GM19395 (cell line): Measurements from ENCODE around the gene TFF2.

ENCODE experiments used
- ATAC-seq: cut with Tn5 transposase; IDR thresholded peaks from one replicate; pipeline ENCODE4 v1.9.1; 2021; ENCODE audit warnings: mild to moderate bottlenecking, moderate library complexity; ENCODE audit not compliant: unreplicated experiment

TFF2 gene

DNA sequence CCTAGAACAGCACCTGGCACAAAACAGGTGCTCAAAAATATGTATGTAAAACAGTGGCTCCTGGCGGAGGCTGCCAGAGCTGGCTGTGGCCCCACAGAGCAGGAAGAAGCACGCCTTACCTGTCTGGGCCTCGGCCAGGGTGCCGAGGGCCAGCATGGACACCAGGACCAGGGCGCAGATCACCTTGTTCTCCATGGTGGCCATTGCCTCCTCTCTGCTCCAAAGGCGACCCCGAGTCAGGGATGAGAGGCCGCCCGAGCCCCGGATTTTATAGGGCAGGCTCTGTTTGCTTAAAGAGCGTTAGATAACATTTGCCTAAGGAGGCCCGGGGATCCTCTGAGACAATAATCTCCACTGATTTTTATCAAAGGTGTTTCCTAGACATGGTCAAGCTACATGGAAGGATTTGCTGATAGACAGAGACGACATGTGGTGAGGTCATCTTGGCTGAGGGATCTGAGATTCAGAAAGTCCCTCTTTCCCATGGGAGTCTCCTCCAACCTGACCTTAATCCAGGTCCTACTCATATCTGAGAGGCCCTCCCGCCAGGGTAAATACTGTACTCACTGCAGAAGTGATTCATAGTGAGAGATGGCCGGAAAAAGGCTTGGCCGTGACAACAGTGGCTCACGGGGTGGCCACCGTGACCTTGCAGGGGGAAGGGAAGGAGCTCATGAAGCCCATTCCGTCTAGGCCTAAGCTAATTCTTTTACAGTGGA, 15.7 kb upstream of the TFF2 start, which contains the start of gene TFF1:
Gene TFF1 (minus strand): TSS at position 244 of the 719 bp plus-strand sequence. CDS start 40 bp downstream, at position 204.
- ATAC-seq: no peak

DNA sequence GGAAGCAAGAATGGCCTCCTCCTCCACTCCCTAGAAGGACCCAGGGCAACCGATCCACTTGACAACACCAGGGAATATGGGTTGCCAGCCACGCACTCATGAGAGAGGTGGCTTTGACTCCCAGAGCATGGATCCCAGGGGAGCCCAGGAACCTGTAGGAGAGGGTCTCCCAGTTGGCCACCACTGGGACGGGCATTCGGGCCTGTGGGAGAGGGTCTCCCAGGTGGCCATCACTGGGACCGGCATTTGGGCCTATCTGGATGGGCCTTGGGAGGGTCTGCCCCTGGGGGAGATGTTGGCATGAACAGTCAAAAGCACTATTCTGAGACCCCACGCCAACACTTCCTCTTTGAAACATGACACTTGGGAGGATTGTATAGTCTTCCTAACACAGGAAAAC, 15.0 kb upstream of the TFF2 start:
- ATAC-seq: no peak

DNA sequence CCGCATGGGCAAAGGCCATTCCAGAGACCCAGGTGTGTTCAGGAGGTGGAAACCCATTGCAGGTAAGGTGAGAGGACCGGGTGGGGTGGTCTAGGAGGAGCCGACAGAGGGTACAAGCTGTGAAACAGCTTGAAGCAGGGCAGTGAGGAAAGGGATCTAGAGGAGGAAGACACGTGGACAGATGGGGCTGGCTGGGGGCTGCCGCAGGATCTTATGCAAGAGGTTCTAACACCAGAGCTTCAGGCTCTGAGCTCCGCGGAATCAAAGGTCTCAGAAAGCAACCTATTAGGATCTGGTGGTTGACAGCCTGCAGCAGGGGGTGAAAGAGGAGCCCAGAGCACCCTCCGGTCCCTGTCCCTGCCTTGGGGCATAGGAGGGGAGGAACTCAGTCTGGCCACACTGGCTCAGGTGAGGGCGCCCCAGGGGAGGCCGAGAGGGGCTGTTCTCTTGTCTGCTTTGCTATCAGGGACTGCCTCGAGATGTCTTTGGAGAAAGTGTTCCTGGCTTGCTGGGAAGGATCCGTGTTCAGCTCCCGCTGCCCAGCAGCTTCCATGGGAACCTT, 13.6 kb upstream of the TFF2 start:
- ATAC-seq: no peak

DNA sequence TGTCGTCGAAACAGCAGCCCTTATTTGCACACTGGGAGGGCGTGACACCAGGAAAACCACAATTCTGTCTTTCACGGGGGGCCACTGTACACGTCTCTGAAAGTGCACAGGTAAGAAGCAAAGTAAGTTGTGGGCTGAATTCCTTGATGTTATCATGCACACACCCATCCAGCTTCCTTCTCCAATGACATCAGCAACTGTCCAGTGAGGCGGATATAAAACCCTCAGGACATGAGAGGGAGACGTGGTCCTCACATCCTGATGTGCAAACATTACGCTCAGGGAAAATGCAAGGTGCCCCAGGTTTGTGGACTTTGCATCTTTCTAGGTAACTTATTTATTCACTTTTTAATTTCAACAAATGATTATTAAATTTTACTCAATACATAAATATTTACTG, 12.5 kb upstream of the TFF2 start:
- no peak for ATAC-seq

DNA sequence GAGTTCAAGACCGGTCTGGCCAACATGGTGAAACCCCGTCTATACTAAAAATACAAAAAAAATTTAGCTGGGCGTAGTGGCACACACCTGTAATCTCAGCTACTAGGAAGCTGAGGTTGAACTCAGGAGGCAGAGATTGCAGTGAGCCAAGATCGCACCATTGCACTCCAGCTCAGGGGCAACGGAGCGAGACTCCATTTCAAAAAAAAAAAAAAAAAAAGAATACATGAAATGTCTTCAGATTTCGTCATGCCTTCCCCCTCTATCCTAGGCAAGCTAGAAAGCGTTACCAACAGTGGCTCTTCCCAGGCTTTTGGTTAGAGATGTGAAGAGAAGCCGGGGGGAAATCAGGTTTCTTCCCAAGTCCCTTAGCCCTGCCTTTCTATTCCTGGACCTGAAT, 11.9 kb upstream of the TFF2 start:
- no peak for ATAC-seq

DNA sequence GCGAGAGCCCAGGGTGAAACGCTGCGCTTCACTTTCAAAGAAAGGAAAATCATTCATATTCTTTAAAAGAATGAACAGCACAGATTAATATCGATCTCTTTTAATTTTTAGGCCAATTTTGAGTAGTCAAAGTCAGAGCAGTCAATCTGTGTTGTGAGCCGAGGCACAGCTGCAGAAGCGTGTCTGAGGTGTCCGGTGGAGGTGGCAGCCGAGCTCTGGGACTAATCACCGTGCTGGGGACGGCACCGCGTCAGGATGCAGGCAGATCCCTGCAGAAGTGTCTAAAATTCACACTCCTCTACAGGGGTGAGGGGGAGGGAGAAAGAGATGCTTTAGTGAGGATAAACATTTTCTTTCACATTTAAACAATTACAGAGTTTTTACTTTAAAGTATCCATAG, 11.4 kb upstream of the TFF2 start:
- no peak for ATAC-seq

DNA sequence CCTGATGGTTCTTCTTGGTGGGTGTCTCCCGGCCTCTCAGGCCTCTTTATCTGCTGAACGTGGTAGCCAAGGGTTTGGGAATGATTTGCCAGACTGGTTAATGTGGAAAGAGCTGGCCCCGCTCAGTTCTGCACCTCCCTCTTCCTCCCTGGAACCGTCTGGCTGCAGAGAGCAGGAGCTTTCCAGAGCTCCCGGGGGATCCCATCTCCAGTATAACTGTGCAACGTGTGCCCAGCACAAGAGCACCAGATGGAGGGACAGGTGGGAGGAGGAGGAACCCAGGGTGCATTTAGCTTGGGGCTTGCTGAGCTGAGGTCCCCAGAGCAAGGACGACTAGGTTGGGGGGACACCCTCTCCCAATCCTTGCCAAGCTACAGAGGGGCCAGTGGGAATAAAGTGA, 10.5 kb upstream of the TFF2 start:
- no peak for ATAC-seq

DNA sequence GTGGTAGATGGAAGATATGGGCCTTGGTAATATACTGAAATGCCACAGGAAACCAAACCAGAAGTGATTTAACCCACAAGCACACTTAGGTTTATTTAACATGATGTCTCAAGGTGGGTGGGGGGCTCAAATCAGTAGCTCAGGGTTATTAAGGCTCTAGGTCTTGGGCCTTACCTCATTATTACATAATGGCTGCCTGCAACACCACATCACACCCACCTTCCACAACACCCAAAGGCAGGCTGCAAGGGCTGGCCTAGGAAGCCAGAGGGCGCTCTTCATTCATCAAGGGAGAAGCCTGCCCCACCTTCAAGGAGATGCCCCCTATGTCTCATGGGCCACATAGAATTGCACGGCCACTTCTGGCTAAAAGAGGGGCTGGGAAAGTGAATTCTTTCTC, 9.5 kb upstream of the TFF2 start:
- ATAC-seq: no peak

DNA sequence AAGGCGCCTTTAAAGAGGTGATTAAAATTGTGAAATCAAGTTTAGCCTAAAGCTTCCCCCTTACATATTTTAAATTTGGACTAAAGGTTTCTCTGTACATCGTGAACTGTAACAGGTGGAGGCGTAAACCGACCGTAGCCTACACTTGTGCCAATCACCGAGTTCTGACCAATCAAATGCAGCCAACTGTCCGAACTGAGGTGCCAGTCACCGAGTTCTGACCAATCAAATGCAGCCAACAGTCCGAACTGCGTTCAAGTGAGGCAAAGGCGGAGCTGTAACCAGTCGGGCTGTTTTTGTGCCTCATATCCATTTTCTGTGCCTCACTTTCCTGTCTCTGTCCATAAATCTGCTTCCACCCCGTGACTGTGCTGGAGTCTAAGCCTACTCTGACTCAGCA, 8.1 kb upstream of the TFF2 start:
- ATAC-seq: no peak

DNA sequence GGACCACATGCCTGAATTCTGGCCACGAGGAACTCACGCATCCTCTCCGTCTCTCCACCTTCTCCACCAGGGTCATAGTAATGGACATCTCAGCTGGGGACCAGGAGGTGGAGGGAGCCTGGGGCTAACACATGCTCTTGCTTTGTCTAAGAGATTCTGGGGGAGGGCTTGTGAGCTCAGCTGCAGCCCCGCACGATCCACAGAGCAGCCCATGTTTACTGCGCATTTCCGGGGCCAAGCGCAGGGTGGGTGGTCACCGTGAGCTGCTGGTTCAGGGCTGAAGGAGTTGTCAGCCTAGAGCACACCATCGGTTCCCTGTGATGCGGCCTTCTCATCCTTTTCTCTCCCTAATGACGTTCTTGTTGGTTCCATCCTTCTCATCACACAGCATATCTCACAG, 7.5 kb upstream of the TFF2 start:
- ATAC-seq: no peak

DNA sequence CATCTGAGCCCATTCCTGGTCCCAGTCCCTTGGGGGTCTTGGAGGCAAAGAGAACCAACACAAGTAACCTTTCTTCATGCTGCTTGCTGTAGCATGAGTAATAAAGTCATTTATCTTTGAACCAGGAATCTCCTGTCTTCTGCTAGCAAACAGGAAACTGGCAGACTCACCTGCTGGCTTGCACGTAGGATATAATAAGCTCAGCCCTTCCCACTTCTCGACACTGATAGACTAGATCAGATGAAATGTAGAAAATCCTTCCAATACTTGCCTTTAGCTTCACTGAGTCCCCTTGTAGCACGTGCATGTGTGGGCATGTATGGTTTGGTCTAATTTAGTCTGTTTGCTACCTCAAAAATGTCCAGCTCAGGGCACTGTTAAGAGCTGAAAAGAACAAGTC, 6.5 kb upstream of the TFF2 start:
- no peak for ATAC-seq

DNA sequence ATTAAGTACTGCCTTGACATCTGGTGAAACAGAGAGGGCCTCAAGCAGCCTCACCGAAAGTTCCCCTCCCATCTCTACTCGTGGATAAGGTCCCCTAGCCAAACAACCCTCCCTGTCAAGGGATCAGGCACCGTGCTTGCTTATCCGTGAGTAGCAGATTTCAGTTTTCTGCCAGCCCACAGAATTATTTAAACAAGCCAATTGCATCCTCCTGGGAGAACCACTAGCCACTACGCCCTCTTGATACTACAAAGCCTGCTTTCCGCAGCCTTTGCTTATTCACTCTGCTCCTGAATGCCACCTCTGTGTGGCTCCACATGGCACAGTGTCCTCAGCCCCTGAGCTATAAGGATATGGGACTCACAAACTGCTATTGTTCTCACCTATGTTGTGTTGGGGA, 5.9 kb upstream of the TFF2 start:
- ATAC-seq: no peak

DNA sequence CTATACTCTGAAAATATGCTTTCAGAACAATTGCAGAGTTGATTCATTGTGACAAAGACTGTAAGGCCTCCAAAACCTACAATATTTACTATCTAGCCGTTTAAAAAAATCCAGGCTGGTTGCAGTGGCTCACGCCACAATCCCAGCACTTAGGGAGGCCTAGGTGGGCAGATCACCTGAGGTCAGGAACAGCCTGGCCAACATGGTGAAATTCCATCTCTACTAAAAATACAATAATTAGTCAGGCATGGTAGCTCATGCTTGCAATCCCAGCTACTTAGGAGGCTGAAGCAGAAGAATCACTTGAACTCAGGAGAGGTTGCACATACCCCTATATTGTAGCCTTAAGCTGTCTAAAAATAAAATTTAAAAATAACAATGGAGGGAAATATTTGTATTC, 5.3 kb upstream of the TFF2 start:
- no peak for ATAC-seq

DNA sequence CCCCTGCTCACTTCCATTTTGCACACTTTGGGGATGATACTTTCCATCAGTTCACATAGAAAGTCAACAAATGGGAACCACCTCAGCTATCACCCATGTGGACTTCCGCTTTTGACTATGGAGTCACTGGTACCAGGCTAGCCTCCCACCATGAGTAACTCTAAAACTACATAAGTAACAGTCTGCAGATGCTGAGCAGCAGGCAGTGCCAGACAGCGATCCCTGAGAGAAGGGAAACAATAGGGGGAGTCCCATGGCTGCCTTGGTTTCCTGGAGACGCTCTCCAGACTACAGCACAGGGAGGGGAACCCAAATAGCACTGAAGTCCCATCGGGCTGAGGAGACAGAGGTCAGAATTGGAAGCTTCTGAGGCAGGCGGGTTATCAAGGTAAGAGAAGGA, 2.8 kb upstream of the TFF2 start:
- ATAC-seq: no peak

DNA sequence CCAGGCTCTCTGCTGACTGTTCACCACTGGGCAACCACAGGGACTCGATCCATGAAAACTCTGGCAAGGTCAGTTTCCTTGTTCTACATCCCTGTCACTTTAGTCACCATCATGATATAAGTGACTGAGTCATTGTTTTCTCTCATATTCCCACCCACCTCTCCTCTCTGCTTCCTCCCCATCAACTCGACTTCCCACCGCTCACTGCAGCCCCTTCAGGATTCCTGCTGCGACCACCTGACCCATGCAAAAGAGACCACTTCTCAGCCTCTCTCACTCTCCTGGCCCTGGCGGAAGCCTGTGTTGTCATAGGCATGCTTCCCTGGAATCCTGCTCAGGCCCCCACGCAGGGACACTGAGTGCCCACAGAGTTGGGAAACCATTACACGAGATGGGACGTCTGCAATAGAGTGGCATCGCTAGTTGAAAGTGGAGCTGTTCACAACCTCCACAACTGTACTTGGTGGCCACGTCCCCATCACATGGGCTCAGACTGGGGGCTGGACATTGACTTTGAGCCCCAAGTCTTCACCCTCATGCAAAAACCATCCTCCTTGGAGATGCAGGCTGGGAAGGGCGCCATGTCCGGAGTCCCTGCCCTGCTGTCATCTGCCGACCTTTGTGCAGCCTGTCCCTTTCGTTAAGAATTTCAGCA, 1.8 kb upstream of the TFF2 start:
- no peak for ATAC-seq

DNA sequence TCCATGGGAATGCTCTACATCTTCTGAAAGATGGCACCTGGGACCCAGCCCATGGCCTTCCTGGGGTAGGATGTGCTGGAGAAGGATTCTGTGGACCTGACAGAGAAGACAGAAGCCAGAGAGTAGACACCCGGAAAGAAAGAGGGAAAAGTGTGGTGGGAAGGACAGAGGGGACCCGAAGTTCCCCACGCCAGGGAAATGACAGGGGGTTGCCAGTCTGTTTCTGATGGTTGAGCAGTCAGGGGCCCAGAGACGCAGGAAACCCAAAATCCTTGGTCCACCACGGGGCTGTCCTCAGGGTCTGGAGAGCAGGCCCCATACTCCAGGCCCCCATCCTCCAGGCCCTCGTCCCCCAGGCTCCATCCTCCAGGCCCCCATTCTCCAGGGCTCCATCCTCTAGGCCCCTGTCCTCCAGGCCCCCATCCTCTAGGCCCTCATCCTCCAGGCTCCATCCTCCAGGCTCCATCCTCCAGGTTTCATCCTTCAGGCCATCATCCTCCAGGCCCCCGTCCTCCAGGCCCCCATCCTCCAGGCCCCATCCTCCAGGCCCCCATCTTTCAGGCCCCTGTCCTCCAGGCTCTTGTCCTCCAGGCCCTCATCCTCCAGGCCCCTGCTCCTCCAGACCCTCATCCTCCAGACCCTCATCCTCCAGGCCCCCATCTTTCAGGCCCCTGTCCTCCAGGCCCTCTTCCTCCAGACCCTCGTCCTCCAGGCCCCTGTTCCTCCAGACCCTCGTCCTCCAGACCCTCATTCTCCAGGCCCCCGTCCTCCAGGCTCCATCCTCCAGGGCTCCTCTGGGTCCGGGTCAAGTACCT, 1.0 kb upstream of the TFF2 start:
- no peak for ATAC-seq

DNA sequence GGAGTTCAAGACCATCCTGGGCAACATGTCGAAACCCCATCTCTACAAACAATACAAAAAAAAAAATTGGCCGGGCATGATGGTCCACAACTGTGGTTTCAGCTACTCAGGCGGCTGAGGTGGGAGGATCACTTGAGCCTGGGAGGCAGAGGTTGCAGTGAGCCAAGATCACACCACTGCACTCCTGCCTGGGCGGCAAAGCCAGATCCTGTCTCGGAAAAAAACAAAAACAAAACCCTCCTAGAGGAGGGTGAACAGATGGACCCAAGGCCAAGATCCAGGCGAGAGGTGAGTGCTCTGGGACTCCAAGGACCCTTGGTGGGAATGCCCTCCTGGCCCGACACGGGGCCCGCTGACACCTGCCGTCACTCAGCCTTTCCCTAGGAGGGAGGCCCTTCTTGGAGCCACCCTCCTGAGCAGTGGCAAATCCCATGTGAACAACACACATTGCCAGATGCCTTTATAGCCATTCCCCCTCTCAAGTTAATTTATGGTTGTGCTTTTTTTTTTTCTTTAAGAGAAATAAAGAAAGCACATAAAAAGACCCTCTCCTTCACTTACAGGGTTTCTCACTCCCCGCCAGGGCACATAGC, 380 bp downstream of the TFF2 start:
- ATAC-seq: no peak

DNA sequence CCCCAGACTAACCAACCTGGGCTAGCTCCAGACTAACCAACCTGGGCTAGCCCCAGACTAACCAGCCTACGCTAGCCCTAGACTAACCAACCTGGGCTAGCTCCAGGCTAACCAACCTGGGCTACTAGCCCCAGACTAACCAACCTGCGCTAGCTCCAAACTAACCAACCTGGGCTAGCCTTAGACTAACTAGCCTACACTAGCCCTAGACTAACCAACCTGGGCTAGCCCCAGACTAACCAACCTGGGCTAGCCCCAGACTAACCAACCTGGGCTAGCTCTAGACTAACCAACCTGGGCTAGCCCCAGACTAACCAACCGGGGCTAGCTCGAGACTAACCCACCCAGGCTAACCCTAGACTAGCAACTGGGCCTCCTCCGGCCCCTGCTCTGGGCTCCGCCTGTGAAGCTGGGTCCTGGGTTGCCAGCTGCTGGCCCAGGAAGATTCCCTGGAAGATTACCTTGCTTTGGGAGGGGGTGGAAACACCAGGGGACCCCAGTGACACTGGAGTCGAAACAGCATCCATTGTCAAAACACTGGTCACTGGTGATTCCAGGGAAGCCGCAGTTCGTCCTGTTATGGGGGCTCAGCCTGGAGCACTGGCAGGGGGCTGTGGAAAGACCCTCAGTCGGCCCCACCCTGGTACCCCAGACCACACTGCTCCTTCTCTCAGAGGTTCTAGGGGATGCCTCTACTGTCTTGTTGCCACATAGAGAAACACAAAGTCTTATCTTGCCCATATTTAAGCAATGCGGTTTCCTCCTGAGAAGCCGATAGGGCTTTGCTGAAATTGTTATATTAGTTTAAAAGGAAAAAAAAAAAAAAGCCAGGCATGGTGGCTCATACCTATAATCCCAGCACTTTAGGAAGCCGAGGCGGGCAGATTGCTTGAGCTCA, 1.1 kb downstream of the TFF2 start:
- ATAC-seq: no peak

DNA sequence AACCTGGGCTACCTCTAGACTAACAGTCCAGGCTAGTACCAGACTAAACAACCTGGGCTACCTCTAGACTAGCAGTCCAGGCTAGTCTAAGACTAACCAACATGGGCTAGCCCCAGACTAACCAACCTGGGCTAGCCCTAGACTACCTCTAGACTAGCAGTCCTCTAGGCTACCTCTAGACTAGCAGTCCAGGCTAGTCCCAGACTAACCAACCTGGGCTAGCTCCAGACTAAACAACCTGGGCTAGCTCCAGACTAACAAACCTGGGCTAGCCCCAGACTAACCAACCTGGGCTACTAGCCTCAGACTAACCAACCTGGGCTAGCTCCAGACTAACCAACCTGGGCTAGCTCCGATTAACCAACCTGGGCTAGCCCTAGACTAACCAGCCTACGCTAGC, 2.0 kb downstream of the TFF2 start:
- no peak for ATAC-seq

DNA sequence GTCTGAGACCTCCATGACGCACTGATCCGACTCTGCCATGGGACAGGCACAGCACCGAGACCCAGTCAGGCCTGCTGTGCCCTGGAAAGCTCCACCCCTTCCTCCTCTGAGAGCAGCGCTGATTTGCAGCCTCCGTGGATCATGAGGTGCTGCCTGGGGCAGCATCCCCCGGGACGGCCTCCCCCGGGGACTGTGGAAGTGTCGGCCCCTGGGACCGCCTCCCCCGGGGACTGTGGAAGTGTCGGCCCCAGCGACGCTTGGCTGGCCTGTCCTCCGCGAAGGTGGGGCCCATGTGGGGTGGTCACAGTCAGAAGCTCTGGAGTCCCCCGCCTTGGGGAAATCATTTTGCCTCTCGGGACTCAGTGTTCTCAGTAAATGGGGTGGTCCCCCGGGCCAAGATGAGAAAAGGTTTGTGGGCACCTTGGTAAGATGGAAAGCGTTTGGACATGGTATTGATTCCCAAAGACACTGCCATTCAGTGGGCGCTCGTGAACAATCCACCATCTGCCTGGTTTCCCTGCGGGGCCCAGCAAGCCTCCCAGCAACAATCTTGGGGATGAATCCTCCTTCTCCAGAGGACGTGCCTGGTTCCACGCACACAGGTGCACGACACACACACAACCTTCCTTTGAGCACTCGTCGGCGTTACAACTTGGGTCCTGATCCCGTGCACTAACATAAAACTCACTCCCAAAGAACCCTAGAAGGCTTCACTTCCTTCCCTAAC, 3.0 kb downstream of the TFF2 start:
- ATAC-seq: no peak
